Measurements from ENCODE around the gene MS4A15. TPM values are rescaled to one million over a fixed set of nuclear protein-coding genes. Genes with fewer than 3 reads are reported as not detected.

Gene MS4A15
- polyA plus RNA-seq, 1 experiment = not detected

GRCh38 chr11:60743058-60743457, 13.6 kb upstream of the MS4A15 start:
- CTCF ChIA-PET = no interaction called here
- TF ChIP-seq, protein P1, sequence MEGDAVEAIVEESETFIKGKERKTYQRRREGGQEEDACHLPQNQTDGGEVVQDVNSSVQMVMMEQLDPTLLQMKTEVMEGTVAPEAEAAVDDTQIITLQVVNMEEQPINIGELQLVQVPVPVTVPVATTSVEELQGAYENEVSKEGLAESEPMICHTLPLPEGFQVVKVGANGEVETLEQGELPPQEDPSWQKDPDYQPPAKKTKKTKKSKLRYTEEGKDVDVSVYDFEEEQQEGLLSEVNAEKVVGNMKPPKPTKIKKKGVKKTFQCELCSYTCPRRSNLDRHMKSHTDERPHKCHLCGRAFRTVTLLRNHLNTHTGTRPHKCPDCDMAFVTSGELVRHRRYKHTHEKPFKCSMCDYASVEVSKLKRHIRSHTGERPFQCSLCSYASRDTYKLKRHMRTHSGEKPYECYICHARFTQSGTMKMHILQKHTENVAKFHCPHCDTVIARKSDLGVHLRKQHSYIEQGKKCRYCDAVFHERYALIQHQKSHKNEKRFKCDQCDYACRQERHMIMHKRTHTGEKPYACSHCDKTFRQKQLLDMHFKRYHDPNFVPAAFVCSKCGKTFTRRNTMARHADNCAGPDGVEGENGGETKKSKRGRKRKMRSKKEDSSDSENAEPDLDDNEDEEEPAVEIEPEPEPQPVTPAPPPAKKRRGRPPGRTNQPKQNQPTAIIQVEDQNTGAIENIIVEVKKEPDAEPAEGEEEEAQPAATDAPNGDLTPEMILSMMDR (IDR thresholded peaks at IDR 0.05; ENCODE audit: insufficient read depth, low read depth, low read length) = no peak
- POLR2A ChIA-PET = no interaction called here
- H3K36me3 ChIP-seq (ENCODE audit: control insufficient read depth, insufficient read depth, low read length) = no peaks in the 10 kb centered on the region
- no peaks in the 10 kb centered on the region for H3K27me3 ChIP-seq (ENCODE audit: control insufficient read depth, insufficient read depth, low read length)
- H3K4me3 ChIP-seq (ENCODE audit: low read depth, low read length) = no peak overlapping the region
- no peak for DNase-seq (ENCODE audit: low read depth)

GRCh38 chr11:60744114-60744513, 12.6 kb upstream of the MS4A15 start:
- CTCF ChIA-PET = no interaction called here

GRCh38 chr11:60747359-60747873, 9.3 kb upstream of the MS4A15 start:
- no peaks in the 10 kb centered on the region for H3K27me3 ChIP-seq (ENCODE audit: control insufficient read depth, insufficient read depth, low read length)
- ChIA-PET POLR2A (no interaction called here), CTCF (no interaction called here)
- TF ChIP-seq, protein P1 (IDR thresholded peaks at IDR 0.05; ENCODE audit: insufficient read depth, low read depth, low read length) = no peak
- no peaks in the 10 kb centered on the region for H3K36me3 ChIP-seq (ENCODE audit: control insufficient read depth, insufficient read depth, low read length)
- DNase-seq (ENCODE audit: low read depth) = no peak
- no peak overlapping the region for H3K4me3 ChIP-seq (ENCODE audit: low read depth, low read length)

More at GRCh38 chr11:60744114-60744513, 12.6 kb upstream of the MS4A15 start:
- DNase-seq (ENCODE audit: low read depth) = no peak
- H3K36me3 ChIP-seq (ENCODE audit: control insufficient read depth, insufficient read depth, low read length) = no peaks in the 10 kb centered on the region
- TF ChIP-seq, protein P1 (IDR thresholded peaks at IDR 0.05; ENCODE audit: insufficient read depth, low read depth, low read length) = no peak
- no peaks in the 10 kb centered on the region for H3K27me3 ChIP-seq (ENCODE audit: control insufficient read depth, insufficient read depth, low read length)
- H3K4me3 ChIP-seq (ENCODE audit: low read depth, low read length) = no peak overlapping the region
- POLR2A ChIA-PET = no interaction called here

GRCh38 chr11:60748225-60748624, 8.4 kb upstream of the MS4A15 start:
- no peak for DNase-seq (ENCODE audit: low read depth)
- no peaks in the 10 kb centered on the region for H3K36me3 ChIP-seq (ENCODE audit: control insufficient read depth, insufficient read depth, low read length)
- no peaks in the 10 kb centered on the region for H3K27me3 ChIP-seq (ENCODE audit: control insufficient read depth, insufficient read depth, low read length)
- TF ChIP-seq, protein P1 (IDR thresholded peaks at IDR 0.05; ENCODE audit: insufficient read depth, low read depth, low read length) = no peak
- CTCF ChIA-PET = no interaction called here
- no peak overlapping the region for H3K4me3 ChIP-seq (ENCODE audit: low read depth, low read length)
- POLR2A ChIA-PET = no interaction called here

GRCh38 chr11:60748821-60749220, 7.8 kb upstream of the MS4A15 start:
- H3K36me3 ChIP-seq (ENCODE audit: control insufficient read depth, insufficient read depth, low read length) = no peaks in the 10 kb centered on the region
- no peak for DNase-seq (ENCODE audit: low read depth)
- POLR2A ChIA-PET = no interaction called here
- CTCF ChIA-PET = no interaction called here
- no peaks in the 10 kb centered on the region for H3K27me3 ChIP-seq (ENCODE audit: control insufficient read depth, insufficient read depth, low read length)
- TF ChIP-seq, protein P1 (IDR thresholded peaks at IDR 0.05; ENCODE audit: insufficient read depth, low read depth, low read length) = no peak
- H3K4me3 ChIP-seq (ENCODE audit: low read depth, low read length) = no peak overlapping the region

Measured in BJ (cell line).